ENCODE results near the gene PDRG1. TPM values are rescaled to one million over a fixed set of nuclear protein-coding genes. Genes with fewer than 3 reads are reported as not detected.

Gene PDRG1
- total RNA-seq, 4 donors from 2014 or later = 1.2 to 109 (median 9.5) TPM

DNA sequence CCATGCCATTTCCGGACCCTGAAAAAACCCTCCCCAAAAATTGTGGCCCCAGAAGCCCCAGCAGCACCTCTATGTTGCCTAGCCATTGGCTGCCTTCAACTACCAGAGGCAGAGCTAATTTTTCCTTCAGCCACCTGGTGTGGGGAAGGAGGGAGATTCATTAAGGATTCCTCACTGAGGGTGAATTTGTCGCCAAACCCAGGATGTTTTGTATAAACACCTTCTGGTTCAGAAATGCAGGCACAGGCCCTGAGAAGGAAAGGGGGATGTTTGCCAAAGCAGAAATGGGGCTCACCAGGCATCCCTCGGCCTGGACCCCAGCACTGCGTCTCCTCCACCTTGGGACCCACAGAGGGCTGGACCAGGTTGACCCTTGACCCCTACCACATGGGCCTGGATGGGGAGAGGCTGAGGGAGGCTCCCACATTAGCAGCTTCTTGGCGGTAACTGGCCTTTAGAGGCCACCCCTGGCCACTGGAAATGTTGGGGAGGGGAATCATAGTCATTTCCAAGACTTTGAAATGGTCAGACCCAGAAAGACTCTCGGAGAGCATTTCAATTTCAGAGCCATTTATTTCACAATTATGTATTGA lies 1.8 kb upstream of the PDRG1 start:
- Histone ChIP-seq H3K4me1 (no peaks in the 10 kb centered on the region), H3K9me3 (no peaks in the 10 kb centered on the region), H3K4me3 (no peak overlapping the region), H3K36me3 (no peaks in the 10 kb centered on the region), H3K27ac (no peak overlapping the region), H3K27me3 (no peaks in the 10 kb centered on the region)
- DNase-seq = no peak
- TF ChIP-seq POLR2A (IDR thresholded peaks at IDR 0.05) (no peak), CTCF (IDR thresholded peaks at IDR 0.05) (no peak)
- intact Hi-C loops (cut with DNase I; ENCODE audit: low total_unique reads) = loop anchor here (10.0 kb wide), 1 partner anchor 109 kb away; the partner anchor contains the start of gene FOXS1

DNA sequence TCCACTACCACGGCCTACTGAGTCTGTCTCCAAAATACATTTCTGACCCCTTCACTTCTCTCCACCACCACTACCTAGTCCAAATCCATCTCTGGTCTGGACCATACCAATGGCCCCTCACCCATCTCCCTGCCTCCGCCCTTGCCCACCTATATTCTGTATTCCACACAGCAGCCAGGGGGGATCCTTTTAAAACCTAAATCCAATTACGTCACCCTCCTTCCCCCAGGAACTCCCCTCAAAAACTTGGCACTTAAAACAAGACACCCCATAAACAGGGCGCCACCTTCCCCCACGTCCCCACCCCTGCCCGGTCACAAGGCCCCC lies 680 bp downstream of the PDRG1 start:
- no peaks in the 10 kb centered on the region for H3K4me1 ChIP-seq
- intact Hi-C loops (cut with DNase I; ENCODE audit: low total_unique reads) = loop anchor here (10.0 kb wide), 1 partner anchor 106 kb away; the partner anchor contains the start of gene FOXS1
- peak overlapping the region; percentile 53 to 81 for H3K27ac ChIP-seq
- no peaks in the 10 kb centered on the region for H3K9me3 ChIP-seq
- H3K27me3 ChIP-seq = no peaks in the 10 kb centered on the region
- TF ChIP-seq CTCF (IDR thresholded peaks at IDR 0.05) (no peak), POLR2A (IDR thresholded peaks at IDR 0.05) (no peak)
- no peak for DNase-seq
- H3K36me3 ChIP-seq = no peaks in the 10 kb centered on the region
- peak overlapping the region; percentile 62 to 83 for H3K4me3 ChIP-seq

GRCh38 chr20:31949877-31950646 lies 1.8 kb downstream of the PDRG1 start:
- H3K4me3 ChIP-seq = no peak overlapping the region
- H3K27me3 ChIP-seq = no peaks in the 10 kb centered on the region
- TF ChIP-seq CTCF (IDR thresholded peaks at IDR 0.05) = no peak
- no peak for TF ChIP-seq POLR2A (IDR thresholded peaks at IDR 0.05)
- DNase-seq = no peak
- H3K36me3 ChIP-seq = no peaks in the 10 kb centered on the region
- no peaks in the 10 kb centered on the region for H3K9me3 ChIP-seq
- H3K4me1 ChIP-seq = no peaks in the 10 kb centered on the region
- H3K27ac ChIP-seq = no peak overlapping the region
- intact Hi-C loops (cut with DNase I; ENCODE audit: low total_unique reads) = loop anchor here (10.0 kb wide), 1 partner anchor 105 kb away; the partner anchor contains the start of gene FOXS1

GRCh38 chr20:31948008-31948407 lies 3.8 kb downstream of the PDRG1 start:
- Histone ChIP-seq H3K27me3 (no peaks in the 10 kb centered on the region), H3K27ac (no peak overlapping the region), H3K4me1 (no peaks in the 10 kb centered on the region), H3K4me3 (no peak overlapping the region), H3K9me3 (no peaks in the 10 kb centered on the region), H3K36me3 (no peaks in the 10 kb centered on the region)
- TF ChIP-seq POLR2A (IDR thresholded peaks at IDR 0.05) (no peak), CTCF (IDR thresholded peaks at IDR 0.05) (no peak)
- intact Hi-C loops (cut with DNase I; ENCODE audit: low total_unique reads) = no loop called here
- no peak for DNase-seq

DNA sequence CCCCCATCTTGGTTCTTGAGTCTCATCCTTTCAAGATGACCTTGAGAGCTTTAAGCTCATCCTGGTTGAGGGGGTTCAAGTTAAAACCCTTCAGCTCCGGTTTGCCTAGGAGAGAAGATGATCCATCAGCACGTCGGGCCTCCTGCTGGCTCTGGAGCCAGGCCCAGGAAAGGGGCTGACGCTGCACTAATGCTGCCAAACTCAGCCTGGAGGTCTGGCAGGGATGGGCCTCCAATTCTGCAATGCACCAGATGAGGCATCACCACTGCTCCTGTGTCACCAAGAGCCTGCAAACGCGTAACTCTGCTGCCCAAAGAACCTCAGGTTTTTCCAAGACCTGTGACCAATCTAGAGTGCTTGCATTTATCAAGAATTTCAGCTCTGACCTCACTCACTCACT lies 6.1 kb downstream of the PDRG1 start:
- H3K27ac ChIP-seq = no peak overlapping the region
- H3K36me3 ChIP-seq = no peaks in the 10 kb centered on the region
- TF ChIP-seq CTCF (IDR thresholded peaks at IDR 0.05) (no peak), POLR2A (IDR thresholded peaks at IDR 0.05) (no peak)
- no peaks in the 10 kb centered on the region for H3K9me3 ChIP-seq
- no peak overlapping the region for H3K4me3 ChIP-seq
- no peaks in the 10 kb centered on the region for H3K27me3 ChIP-seq
- DNase-seq = no peak
- intact Hi-C loops (cut with DNase I; ENCODE audit: low total_unique reads) = no loop called here
- no peaks in the 10 kb centered on the region for H3K4me1 ChIP-seq
